HEK293 (cell line): ENCODE data around the gene PRRT1.

Source experiments
- CTCF ChIA-PET: fragments of 350-600 bp; formaldehyde crosslinking; extraction: SDS; loops from one replicate; lab custom pipeline; 2021; ENCODE audit warnings: antibody characterized with exemption; lab: Yijun Ruan, JAX
- POLR2A ChIA-PET: fragments of 300-600 bp; formaldehyde crosslinking; extraction: SDS; loops from one replicate; lab custom pipeline; 2020; ENCODE audit warnings: antibody characterized with exemption, inconsistent platforms; lab: Yijun Ruan, JAX
- H3K27ac ChIP-seq: fragments of 200-500 bp; sonication (Bioruptor generic); 2 replicates; pipeline ENCODE4 v1.5.1; 2014; ENCODE audit warnings: low read depth, low read length, control low read depth, inconsistent platforms; ENCODE audit errors: extremely low read depth
- H3K36me3 ChIP-seq, 2 experiments: fragments of 200-500 bp in 1 of 2; sonication (Bioruptor generic) in 1 of 2; 1 replicate in 1 of 2; 2 replicates in 1 of 2; pipeline ENCODE4 v1.5.1; 2014 to 2017; ENCODE audit warnings: inconsistent platforms in 2 of 2, low read length in 2 of 2; ENCODE audit not compliant: control insufficient read depth in 2 of 2, insufficient read depth in 1 of 2
- H3K4me1 ChIP-seq: fragments of 200-500 bp; sonication (Bioruptor generic); 2 replicates; pipeline ENCODE4 v1.5.1; 2014; ENCODE audit warnings: mild to moderate bottlenecking, low read length, inconsistent platforms; ENCODE audit not compliant: control insufficient read depth, insufficient read depth
- H3K4me3 ChIP-seq: 2 replicates; pipeline ENCODE4 v1.5.1; 2011; ENCODE audit warnings: low read depth, mild to moderate bottlenecking, control low read depth, low read length, moderate library complexity
- H3K9me3 ChIP-seq: fragments of 200-500 bp; sonication (Bioruptor generic); 2 replicates; pipeline ENCODE4 v1.5.1; 2014; ENCODE audit warnings: low read depth, low read length, inconsistent platforms; ENCODE audit not compliant: control insufficient read depth, insufficient read depth
- IKZF3 ChIP-seq: fragments of 450-650 bp; IDR thresholded peaks from 2 replicates; pipeline ENCODE4 v1.5.0; 2018; ENCODE audit warnings: missing biosample characterization, mild to moderate bottlenecking, missing genetic modification characterization, moderate library complexity
- INSM2 ChIP-seq: fragments of 450-650 bp; formaldehyde crosslinking; IDR thresholded peaks from 2 replicates; pipeline ENCODE4 v1.5.1; 2016; ENCODE audit warnings: missing biosample characterization, missing genetic modification characterization
- REPIN1 ChIP-seq: fragments of 450-650 bp; formaldehyde crosslinking; IDR thresholded peaks from 2 replicates; pipeline ENCODE4 v1.5.1; 2017; ENCODE audit warnings: missing biosample characterization, missing genetic modification characterization, low read depth
- SALL2 ChIP-seq: fragments of 450-650 bp; formaldehyde crosslinking; IDR thresholded peaks from 2 replicates; pipeline ENCODE4 v1.5.0; 2017; ENCODE audit warnings: missing biosample characterization, mild to moderate bottlenecking, missing genetic modification characterization, borderline replicate concordance
- SCRT2 ChIP-seq: fragments of 450-650 bp; formaldehyde crosslinking; IDR thresholded peaks from 2 replicates; pipeline ENCODE4 v1.5.1; 2016; ENCODE audit warnings: missing biosample characterization, missing genetic modification characterization
- ZBTB1 ChIP-seq: fragments of 450-650 bp; formaldehyde crosslinking; IDR thresholded peaks from 2 replicates; pipeline ENCODE4 v1.5.1; 2016; ENCODE audit warnings: missing biosample characterization, missing genetic modification characterization
- ZNF133 ChIP-seq: fragments of 450-650 bp; formaldehyde crosslinking; IDR thresholded peaks from 2 replicates; pipeline ENCODE4 v1.5.1; 2016; ENCODE audit warnings: missing biosample characterization, missing genetic modification characterization
- ZNF16 ChIP-seq: fragments of 450-650 bp; formaldehyde crosslinking; IDR thresholded peaks from 2 replicates; pipeline ENCODE4 v1.5.1; 2016; ENCODE audit warnings: low read depth, missing biosample characterization, missing genetic modification characterization
- ZNF184 ChIP-seq: fragments of 450-650 bp; IDR thresholded peaks from 2 replicates; pipeline ENCODE4 v1.5.1; 2018; ENCODE audit warnings: missing biosample characterization, mild to moderate bottlenecking, missing genetic modification characterization
- ZNF239 ChIP-seq: fragments of 450-650 bp; formaldehyde crosslinking; IDR thresholded peaks from 2 replicates; pipeline ENCODE4 v1.5.1; 2016; ENCODE audit warnings: missing biosample characterization, missing genetic modification characterization
- ZNF311 ChIP-seq: fragments of 450-650 bp; formaldehyde crosslinking; IDR thresholded peaks from 2 replicates; pipeline ENCODE4 v1.5.1; 2017; ENCODE audit warnings: missing biosample characterization, missing genetic modification characterization, borderline replicate concordance
- ZNF366 ChIP-seq: fragments of 450-650 bp; formaldehyde crosslinking; conservative IDR thresholded peaks from 2 replicates; pipeline ENCODE4 v1.5.1; 2016; ENCODE audit warnings: missing biosample characterization, missing genetic modification characterization
- ZNF423 ChIP-seq: fragments of 450-650 bp; formaldehyde crosslinking; IDR thresholded peaks from 2 replicates; pipeline ENCODE4 v1.5.1; 2016; ENCODE audit warnings: missing biosample characterization, missing genetic modification characterization
- ZNF488 ChIP-seq: fragments of 450-650 bp; formaldehyde crosslinking; IDR thresholded peaks from 2 replicates; pipeline ENCODE4 v1.5.1; 2016; ENCODE audit warnings: missing biosample characterization, missing genetic modification characterization
- ZNF621 ChIP-seq: fragments of 450-650 bp; formaldehyde crosslinking; IDR thresholded peaks from 2 replicates; pipeline ENCODE4 v1.5.1; 2017; ENCODE audit warnings: missing biosample characterization, missing genetic modification characterization
- ZSCAN18 ChIP-seq: fragments of 450-650 bp; formaldehyde crosslinking; IDR thresholded peaks from 2 replicates; pipeline ENCODE4 v1.5.1; 2016; ENCODE audit warnings: missing biosample characterization, missing genetic modification characterization
- TF ChIP-seq, protein P1 (sequence below): fragments of 450-650 bp; formaldehyde crosslinking; IDR thresholded peaks from 2 replicates; pipeline ENCODE4 v1.5.1; 2016; ENCODE audit warnings: missing biosample characterization, missing genetic modification characterization

Gene PRRT1

GRCh38 chr6:32149932-32150870, 1.5 kb downstream of the PRRT1 start:
- peaks cover 9% of the 10 kb centered on the region; the same call in 1 of the 2 replicates for H3K4me1 ChIP-seq
- ChIA-PET CTCF (no interaction called here), POLR2A (interaction anchor here (3.4 kb wide), 1 partner anchor 21 kb away, joined by 38 read pairs; the partner anchor contains the start of genes ATF6B and FKBPL)
- no peak overlapping the region for H3K27ac ChIP-seq
- no peak overlapping the region for H3K4me3 ChIP-seq
- H3K9me3 ChIP-seq, result no peaks in the 10 kb centered on the region
- H3K36me3 ChIP-seq, result peaks cover 0 to 1% of the 10 kb centered on the region in 2 experiments; a peak in 1 of 3 replicates
- TF ChIP-seq ZNF488, result no peak
- no peak for TF ChIP-seq ZNF16 (tag by site-specific recombination)
- no peak for TF ChIP-seq INSM2
- TF ChIP-seq ZNF133 (tag by site-specific recombination), result no peak
- TF ChIP-seq ZNF239 (tag by site-specific recombination), result no peak
- TF ChIP-seq REPIN1 (tag by site-specific recombination), result no peak
- TF ChIP-seq ZNF423 (tag by site-specific recombination), result no peak
- no peak for TF ChIP-seq IKZF3 (tag by site-specific recombination)
- TF ChIP-seq ZNF311 (tag by site-specific recombination), result no peak
- TF ChIP-seq, protein P1, sequence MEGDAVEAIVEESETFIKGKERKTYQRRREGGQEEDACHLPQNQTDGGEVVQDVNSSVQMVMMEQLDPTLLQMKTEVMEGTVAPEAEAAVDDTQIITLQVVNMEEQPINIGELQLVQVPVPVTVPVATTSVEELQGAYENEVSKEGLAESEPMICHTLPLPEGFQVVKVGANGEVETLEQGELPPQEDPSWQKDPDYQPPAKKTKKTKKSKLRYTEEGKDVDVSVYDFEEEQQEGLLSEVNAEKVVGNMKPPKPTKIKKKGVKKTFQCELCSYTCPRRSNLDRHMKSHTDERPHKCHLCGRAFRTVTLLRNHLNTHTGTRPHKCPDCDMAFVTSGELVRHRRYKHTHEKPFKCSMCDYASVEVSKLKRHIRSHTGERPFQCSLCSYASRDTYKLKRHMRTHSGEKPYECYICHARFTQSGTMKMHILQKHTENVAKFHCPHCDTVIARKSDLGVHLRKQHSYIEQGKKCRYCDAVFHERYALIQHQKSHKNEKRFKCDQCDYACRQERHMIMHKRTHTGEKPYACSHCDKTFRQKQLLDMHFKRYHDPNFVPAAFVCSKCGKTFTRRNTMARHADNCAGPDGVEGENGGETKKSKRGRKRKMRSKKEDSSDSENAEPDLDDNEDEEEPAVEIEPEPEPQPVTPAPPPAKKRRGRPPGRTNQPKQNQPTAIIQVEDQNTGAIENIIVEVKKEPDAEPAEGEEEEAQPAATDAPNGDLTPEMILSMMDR (tag by site-specific recombination), result no peak
- no peak for TF ChIP-seq ZNF366 (tag by site-specific recombination)
- TF ChIP-seq ZNF184 (tag by site-specific recombination), result no peak
- TF ChIP-seq ZBTB1 (tag by site-specific recombination), result no peak
- no peak for TF ChIP-seq ZNF621 (tag by site-specific recombination)
- no peak for TF ChIP-seq ZSCAN18

- TF ChIP-seq SCRT2 (tag by site-specific recombination) (peak; percentile 45; the same call in 1 of the 2 replicates), SALL2 (tag by site-specific recombination) (no peak)
- TF ChIP-seq, all 188 proteins: peak for 1
- no peaks in the 10 kb centered on the region for H3K36me3 ChIP-seq
- peaks cover 9% of the 10 kb centered on the region; the same call in 1 of the 2 replicates for H3K4me1 ChIP-seq
- no peak overlapping the region for H3K27ac ChIP-seq
- POLR2A ChIA-PET, result no interaction called here
- H3K9me3 ChIP-seq, result no peaks in the 10 kb centered on the region
- CTCF ChIA-PET, result no interaction called here
- no peak overlapping the region for H3K4me3 ChIP-seq
Measured at GRCh38 chr6:32149092-32149755, 2.5 kb downstream of the PRRT1 start.
